Measurements from ENCODE around the gene NFYA. TPM values are rescaled to one million over a fixed set of nuclear protein-coding genes. Genes with fewer than 3 reads are reported as not detected.

NFYA gene
- total RNA-seq, 1 experiment from 2014 or later: 34.7 TPM

GRCh38 chr6:41136911-41137310 lies 64.1 kb downstream of the NFYA start:
- no peak for DNase-seq (ENCODE audit: low read depth, low spot score)
- no peaks in the 10 kb centered on the region for H3K4me1 ChIP-seq (ENCODE audit: control insufficient read depth, insufficient read depth, low read length)
- no peak overlapping the region for H3K4me3 ChIP-seq (ENCODE audit: low read depth in 2 of 2, low read length in 2 of 2)
- no peaks in the 10 kb centered on the region for H3K36me3 ChIP-seq (ENCODE audit: control insufficient read depth, insufficient read depth, low read length)
- ChIA-PET POLR2A (no interaction called here), CTCF (no interaction called here)
- in situ Hi-C loops (cut with HindIII; ENCODE audit: low pct_unique_long_range_greater_than_20kb, low sequenced_read_pairs) (no loop called here), intact Hi-C loops (cut with micrococcal nuclease; ENCODE audit: unreplicated experiment) (no loop called here)
- no peaks in the 10 kb centered on the region for H3K9me3 ChIP-seq (ENCODE audit: control insufficient read depth, insufficient read depth, low read depth, low read length)
- TF ChIP-seq CTCF (IDR thresholded peaks at IDR 0.05) (no peak), POLR2AphosphoS5 (IDR thresholded peaks at IDR 0.05; ENCODE audit: low read depth, low read length) (no peak), REST (IDR thresholded peaks at IDR 0.05; ENCODE audit: insufficient read depth in 1 of 2, low read depth in 2 of 2, low read length in 1 of 2) (no peak), TCF7L2 (IDR thresholded peaks at IDR 0.05; ENCODE audit: low read depth, low read length) (no peak), SIN3A (IDR thresholded peaks at IDR 0.05; ENCODE audit: borderline replicate concordance, insufficient read depth, low read depth, low read length) (no peak)
- no TSS peak for BruUV-seq (replicated peaks)
- ATAC-seq: no peak
- no peak overlapping the region for H3K27ac ChIP-seq (ENCODE audit: low read length)
- peaks cover 7% of the 10 kb centered on the region; the same call in 1 of the 2 replicates for H3K27me3 ChIP-seq (ENCODE audit: control insufficient read depth, insufficient read depth, low read length)

- H3K36me3 ChIP-seq (ENCODE audit: control insufficient read depth, insufficient read depth, low read length): no peaks in the 10 kb centered on the region
- intact Hi-C loops (cut with micrococcal nuclease; ENCODE audit: unreplicated experiment) (no loop called here), in situ Hi-C loops (cut with HindIII; ENCODE audit: low pct_unique_long_range_greater_than_20kb, low sequenced_read_pairs) (no loop called here)
- H3K27ac ChIP-seq (ENCODE audit: low read length): no peak overlapping the region
- ChIA-PET CTCF (no interaction called here), POLR2A (no interaction called here)
- no peak for DNase-seq (ENCODE audit: low read depth, low spot score)
- no peak for ATAC-seq
- H3K4me3 ChIP-seq (ENCODE audit: low read depth in 2 of 2, low read length in 2 of 2): no peak overlapping the region
- no peaks in the 10 kb centered on the region for H3K9me3 ChIP-seq (ENCODE audit: control insufficient read depth, insufficient read depth, low read depth, low read length)
- no peaks in the 10 kb centered on the region for H3K4me1 ChIP-seq (ENCODE audit: control insufficient read depth, insufficient read depth, low read length)
- TF ChIP-seq REST (IDR thresholded peaks at IDR 0.05; ENCODE audit: insufficient read depth in 1 of 2, low read depth in 2 of 2, low read length in 1 of 2): no peak
- TF ChIP-seq TCF7L2 (IDR thresholded peaks at IDR 0.05; ENCODE audit: low read depth, low read length): no peak
- no peak for TF ChIP-seq CTCF (IDR thresholded peaks at IDR 0.05)
- TF ChIP-seq POLR2AphosphoS5 (IDR thresholded peaks at IDR 0.05; ENCODE audit: low read depth, low read length): no peak
- TF ChIP-seq SIN3A (IDR thresholded peaks at IDR 0.05; ENCODE audit: borderline replicate concordance, insufficient read depth, low read depth, low read length): no peak
- BruUV-seq (replicated peaks): no TSS peak
- H3K27me3 ChIP-seq (ENCODE audit: control insufficient read depth, insufficient read depth, low read length): peaks cover 6% of the 10 kb centered on the region; the same call in 1 of the 2 replicates
Measured at GRCh38 chr6:41147917-41148316, 75.1 kb downstream of the NFYA start.

Other genes starting within 250 kb of the NFYA start
- 0.36 TPM for gene UNC5CL, start 33.8 kb upstream of the NFYA start, total RNA-seq (2021; ENCODE audit: unreplicated experiment)
- gene TSPO2, start 30.5 kb upstream of the NFYA start, total RNA-seq (2021; ENCODE audit: unreplicated experiment): not detected
- gene APOBEC2, start 19.8 kb upstream of the NFYA start, total RNA-seq (2021; ENCODE audit: unreplicated experiment): not detected
- gene OARD1, start 618 bp upstream of the NFYA start, total RNA-seq (2021; ENCODE audit: unreplicated experiment): 18.2 TPM
- not detected for gene TREML1, start 81.4 kb downstream of the NFYA start, total RNA-seq (2021; ENCODE audit: unreplicated experiment)
- gene TREM2, start 90.1 kb downstream of the NFYA start, total RNA-seq (2021; ENCODE audit: unreplicated experiment): not detected
- not detected for gene TREML2, start 128.2 kb downstream of the NFYA start, total RNA-seq (2021; ENCODE audit: unreplicated experiment)
- not detected for gene TREML4, start 155.4 kb downstream of the NFYA start, total RNA-seq (2021; ENCODE audit: unreplicated experiment)
- gene TREM1, start 213.7 kb downstream of the NFYA start, total RNA-seq (2021; ENCODE audit: unreplicated experiment): not detected

Data from Panc1 (cell line).